ENCODE results near the gene IDUA.

Gene IDUA

DNA sequence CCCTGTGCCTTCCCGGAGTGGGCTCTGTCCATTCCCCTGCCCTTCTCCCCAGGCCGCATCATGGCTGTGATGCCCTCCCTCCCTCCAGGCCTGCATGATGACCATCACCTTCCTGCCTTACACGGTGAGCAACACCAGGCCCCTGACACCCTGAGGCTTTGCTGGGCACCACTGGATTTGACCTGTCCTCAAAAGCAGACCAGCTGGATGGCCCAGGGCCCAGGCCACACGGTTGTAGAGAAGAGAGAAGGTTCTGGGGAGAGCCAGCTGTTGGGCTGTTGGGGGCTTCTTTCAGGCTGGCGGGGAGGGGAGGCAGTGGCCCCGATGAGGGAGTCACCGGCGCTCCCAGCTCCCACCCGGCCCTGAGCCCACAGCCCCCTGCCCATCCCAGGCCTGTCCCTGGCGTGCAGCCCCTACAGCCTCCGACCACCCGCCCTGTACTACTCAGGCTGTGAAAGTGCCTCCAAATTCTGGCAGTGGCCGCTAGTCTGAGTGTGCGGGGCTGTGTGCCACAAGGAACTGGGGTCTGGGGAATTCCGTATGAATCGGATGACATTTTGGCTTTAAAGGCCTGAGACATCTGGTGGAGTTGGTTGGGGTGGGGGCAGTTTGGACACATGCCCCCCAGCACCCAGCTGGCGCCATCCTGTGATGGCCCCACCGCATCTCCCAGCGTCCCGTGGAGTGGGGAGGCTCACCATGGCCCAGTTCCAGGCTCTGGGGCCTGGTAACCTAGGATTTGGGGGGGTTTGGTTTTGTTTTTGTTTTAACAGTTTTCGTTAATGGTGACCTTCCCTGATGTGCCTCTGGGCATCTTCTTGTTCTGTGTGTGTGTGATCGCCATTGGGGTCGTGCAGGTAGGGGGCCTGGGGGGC, 35.0 kb upstream of the IDUA start:
- no peak for DNase-seq (ENCODE audit: low read depth)
- no peak overlapping the region for H3K4me3 ChIP-seq (ENCODE audit: low read depth, low read length)
- TF ChIP-seq, protein P1, sequence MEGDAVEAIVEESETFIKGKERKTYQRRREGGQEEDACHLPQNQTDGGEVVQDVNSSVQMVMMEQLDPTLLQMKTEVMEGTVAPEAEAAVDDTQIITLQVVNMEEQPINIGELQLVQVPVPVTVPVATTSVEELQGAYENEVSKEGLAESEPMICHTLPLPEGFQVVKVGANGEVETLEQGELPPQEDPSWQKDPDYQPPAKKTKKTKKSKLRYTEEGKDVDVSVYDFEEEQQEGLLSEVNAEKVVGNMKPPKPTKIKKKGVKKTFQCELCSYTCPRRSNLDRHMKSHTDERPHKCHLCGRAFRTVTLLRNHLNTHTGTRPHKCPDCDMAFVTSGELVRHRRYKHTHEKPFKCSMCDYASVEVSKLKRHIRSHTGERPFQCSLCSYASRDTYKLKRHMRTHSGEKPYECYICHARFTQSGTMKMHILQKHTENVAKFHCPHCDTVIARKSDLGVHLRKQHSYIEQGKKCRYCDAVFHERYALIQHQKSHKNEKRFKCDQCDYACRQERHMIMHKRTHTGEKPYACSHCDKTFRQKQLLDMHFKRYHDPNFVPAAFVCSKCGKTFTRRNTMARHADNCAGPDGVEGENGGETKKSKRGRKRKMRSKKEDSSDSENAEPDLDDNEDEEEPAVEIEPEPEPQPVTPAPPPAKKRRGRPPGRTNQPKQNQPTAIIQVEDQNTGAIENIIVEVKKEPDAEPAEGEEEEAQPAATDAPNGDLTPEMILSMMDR (conservative IDR thresholded peaks at IDR 0.05; ENCODE audit: low read depth, low read length), result no peak

DNA sequence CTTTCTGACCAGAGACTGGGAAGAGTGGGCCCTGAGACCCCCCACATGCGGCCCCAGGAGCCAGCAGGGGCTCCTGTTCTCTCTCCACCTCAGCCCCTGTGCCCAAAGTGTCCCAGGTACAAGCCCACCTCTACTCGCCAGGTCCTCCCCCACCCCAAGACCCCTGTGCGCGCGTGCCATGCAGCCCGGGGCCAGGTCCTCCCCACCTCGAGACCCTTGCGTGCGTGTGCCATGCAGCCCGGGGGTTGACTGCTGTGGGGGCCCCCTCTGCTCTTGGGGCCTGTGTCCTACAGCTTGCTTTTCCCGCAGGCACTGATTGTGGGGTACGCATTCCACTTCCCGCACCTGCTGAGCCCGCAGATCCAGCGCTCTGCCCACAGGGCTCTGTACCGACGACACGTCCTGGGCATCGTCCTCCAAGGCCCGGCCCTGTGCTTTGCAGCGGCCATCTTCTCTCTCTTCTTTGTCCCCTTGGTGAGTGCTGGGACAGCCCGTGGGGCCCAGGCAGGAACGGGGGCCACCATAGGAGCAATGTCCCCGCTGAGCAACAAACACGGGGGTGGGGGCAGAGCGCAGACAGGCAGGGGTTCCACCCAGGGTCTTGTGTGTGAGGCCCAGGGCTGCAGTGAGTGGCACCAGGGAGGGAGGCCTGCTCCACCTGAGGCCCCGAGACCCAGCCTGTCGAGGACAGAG, 33.8 kb upstream of the IDUA start:
- no peak overlapping the region for H3K4me3 ChIP-seq (ENCODE audit: low read depth, low read length)
- no peak for DNase-seq (ENCODE audit: low read depth)
- TF ChIP-seq, protein P1 (conservative IDR thresholded peaks at IDR 0.05; ENCODE audit: low read depth, low read length), result no peak

DNA sequence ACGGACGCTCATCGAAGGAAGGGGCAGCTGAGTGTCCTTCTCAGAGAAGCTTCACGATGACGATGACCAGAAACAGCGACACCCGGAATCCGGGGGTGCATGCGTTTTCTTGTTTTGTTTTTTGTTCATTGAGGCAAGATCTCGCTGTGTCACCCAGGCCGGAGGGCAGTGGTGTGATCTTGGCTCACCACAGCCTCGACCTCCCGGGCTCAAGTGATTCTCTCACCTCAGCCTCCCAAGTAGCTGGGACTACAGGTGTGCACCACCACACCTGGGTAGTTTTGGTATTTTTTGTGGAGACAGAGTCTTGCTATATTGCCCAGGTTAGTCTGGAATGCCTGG, 33.3 kb upstream of the IDUA start:
- H3K4me3 ChIP-seq (ENCODE audit: low read depth, low read length), result no peak overlapping the region
- TF ChIP-seq, protein P1 (conservative IDR thresholded peaks at IDR 0.05; ENCODE audit: low read depth, low read length), result no peak
- DNase-seq (ENCODE audit: low read depth), result no peak

DNA sequence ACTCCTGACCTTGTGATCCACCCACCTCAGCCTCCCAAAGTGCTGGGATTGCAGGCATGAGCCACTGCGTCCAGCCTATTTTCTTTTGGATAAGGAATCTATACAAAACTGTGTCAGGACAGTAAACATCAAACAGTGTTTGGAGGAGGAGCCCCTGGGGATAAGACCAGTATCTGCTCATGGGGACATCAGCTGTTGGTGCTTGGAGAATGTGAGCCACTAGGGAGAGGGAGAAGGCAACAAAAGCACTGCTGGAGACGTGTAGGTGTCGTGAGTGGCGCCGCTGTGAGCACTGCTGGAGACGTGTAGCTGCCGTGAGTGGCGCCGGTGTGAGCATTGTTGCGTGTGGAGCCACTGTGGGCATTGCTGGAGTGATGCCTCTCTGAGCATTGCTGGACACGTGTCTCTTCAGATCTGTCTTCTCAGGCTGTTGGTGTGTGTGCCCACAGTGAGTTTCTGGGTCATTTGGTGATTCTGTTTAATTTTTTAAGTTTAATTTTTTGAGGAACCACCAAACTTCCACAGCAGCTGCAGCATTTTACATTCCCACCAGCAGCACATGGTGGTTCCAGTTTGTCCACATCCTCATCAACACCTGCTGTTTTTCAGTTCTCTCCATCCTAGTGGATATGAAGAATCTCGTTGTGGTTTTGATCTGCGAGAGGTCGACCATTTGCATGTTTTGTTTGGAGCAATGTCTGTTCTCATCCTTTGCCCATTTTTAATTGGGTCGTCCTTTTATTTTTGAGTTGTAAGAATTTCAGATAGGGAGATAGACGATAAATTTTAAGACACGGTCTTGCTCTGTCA, 32.4 kb upstream of the IDUA start:
- no peak for DNase-seq (ENCODE audit: low read depth)
- no peak overlapping the region for H3K4me3 ChIP-seq (ENCODE audit: low read depth, low read length)
- TF ChIP-seq, protein P1 (conservative IDR thresholded peaks at IDR 0.05; ENCODE audit: low read depth, low read length), result no peak

DNA sequence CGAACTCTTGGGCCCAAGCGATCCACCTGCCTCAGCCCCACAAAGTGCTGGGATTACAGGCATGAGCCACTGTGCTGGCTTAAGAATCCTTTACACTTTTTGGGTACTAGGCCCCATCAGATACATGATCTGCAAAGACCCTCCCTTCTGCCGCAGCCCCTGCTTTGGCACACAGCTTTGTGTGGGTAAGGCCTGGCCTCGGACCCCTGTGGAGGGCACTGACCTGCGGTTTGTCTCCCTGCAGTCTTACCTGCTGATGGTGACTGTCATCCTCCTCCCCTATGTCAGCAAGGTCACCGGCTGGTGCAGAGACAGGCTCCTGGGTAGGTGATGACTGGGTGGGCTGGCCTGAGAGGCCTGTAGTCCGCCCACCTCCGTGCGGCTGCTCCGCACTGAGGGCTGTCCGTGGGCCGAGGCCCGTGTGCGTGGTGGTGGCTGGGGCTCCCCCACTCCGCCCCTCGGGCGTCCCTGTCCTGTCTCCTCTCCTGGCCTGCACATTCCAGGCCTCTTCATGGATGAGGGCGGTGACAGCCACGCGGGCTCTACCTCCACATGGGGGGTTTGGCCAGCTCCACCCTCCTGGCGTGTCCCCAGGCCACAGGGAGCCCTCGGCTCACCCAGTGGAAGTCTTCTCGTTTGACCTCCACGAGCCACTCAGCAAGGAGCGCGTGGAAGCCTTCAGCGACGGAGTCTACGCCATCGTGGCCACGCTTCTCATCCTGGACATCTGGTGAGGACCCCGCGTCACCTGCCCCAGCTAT, 31.5 kb upstream of the IDUA start:
- H3K4me3 ChIP-seq (ENCODE audit: low read depth, low read length), result no peak overlapping the region
- TF ChIP-seq, protein P1 (conservative IDR thresholded peaks at IDR 0.05; ENCODE audit: low read depth, low read length), result no peak
- no peak for DNase-seq (ENCODE audit: low read depth)

DNA sequence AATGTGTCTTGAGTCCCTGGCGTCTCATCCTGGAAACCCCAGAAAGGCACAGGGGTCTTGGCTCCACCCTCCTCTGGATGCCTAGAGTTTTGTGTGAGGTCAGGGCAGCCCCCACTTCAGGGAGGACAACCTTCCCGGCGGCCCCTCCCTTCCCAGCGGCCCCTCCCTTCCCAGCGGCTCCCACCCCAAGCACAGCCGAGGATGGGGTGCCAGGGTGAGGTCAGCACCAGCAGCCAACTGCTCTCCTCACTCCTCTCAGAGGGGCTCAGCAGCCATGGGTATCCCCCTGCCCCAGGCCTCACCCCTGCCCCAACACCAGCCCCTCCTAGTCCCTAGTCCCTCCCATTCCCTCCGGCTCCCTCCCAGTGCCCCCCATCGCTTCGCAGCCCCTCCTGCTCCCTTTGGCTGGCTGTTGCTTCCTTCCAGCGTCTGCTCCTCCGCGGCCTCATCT, 30.9 kb upstream of the IDUA start:
- DNase-seq (ENCODE audit: low read depth), result no peak
- H3K4me3 ChIP-seq (ENCODE audit: low read depth, low read length), result no peak overlapping the region
- TF ChIP-seq, protein P1 (conservative IDR thresholded peaks at IDR 0.05; ENCODE audit: low read depth, low read length), result no peak

All from choroid plexus epithelial cell (primary cell).